ENCODE measurements around the gene LENG9. TPM values are rescaled to one million over a fixed set of nuclear protein-coding genes. Genes with fewer than 3 reads are reported as not detected.
"Not testable (repeated sequence)": the region's sequence is repeated elsewhere in the genome, so short reads cannot be mapped to it uniquely, and the experiment has no call there.

LENG9 gene
- total RNA-seq, 4 donors from 2014 or later: 3.1 to 7.9 (median 4.1) TPM

GRCh38 chr19:54469496-54469934 is 5.9 kb upstream of the LENG9 start:
- peaks cover 42% of the 10 kb centered on the region for H3K4me1 ChIP-seq
- H3K4me3 ChIP-seq: no peak overlapping the region
- 26% methylated on average over 8 of the region's 8 CpGs for WGBS
- no peaks in the 10 kb centered on the region for H3K36me3 ChIP-seq
- no peaks in the 10 kb centered on the region for H3K9me3 ChIP-seq
- DNase-seq (ENCODE audit: low spot score in 2 of 2): peak; percentile 63 to 71
- TF ChIP-seq EP300 (IDR thresholded peaks at IDR 0.05): no peak
- no peak overlapping the region for H3K27ac ChIP-seq
- no peaks in the 10 kb centered on the region for H3K27me3 ChIP-seq

- WGBS: 96% methylated on average over 14 of the region's 14 CpGs
- not testable (repeated sequence) for H3K9me3 ChIP-seq; DNase-seq (ENCODE audit: low spot score in 2 of 2); H3K27me3 ChIP-seq; H3K4me3 ChIP-seq; H3K27ac ChIP-seq
- H3K36me3 ChIP-seq: peaks cover 11% of the 10 kb centered on the region
- peaks cover 58% of the 10 kb centered on the region for H3K4me1 ChIP-seq
Measured at GRCh38 chr19:54466110-54466480, 2.5 kb upstream of the LENG9 start.

GRCh38 chr19:54465426-54466109 is 2.0 kb upstream of the LENG9 start:
- DNase-seq (ENCODE audit: low spot score in 2 of 2): peak; percentile 71 to 80
- H3K36me3 ChIP-seq: peaks cover 17% of the 10 kb centered on the region
- TF ChIP-seq POLR2AphosphoS5 (IDR thresholded peaks at IDR 0.05) (no peak), CTCF (IDR thresholded peaks at IDR 0.05) (no peak)
- H3K9me3 ChIP-seq: no peaks in the 10 kb centered on the region
- H3K27me3 ChIP-seq: no peaks in the 10 kb centered on the region
- H3K4me3 ChIP-seq: peak overlapping the region; percentile 77
- WGBS: 91% methylated on average over 32 of the region's 49 CpGs
- peaks cover 57% of the 10 kb centered on the region for H3K4me1 ChIP-seq
- no peak overlapping the region for H3K27ac ChIP-seq

GRCh38 chr19:54464630-54465425 is 1.2 kb upstream of the LENG9 start:
- H3K27me3 ChIP-seq: no peaks in the 10 kb centered on the region
- TF ChIP-seq POLR2A (IDR thresholded peaks at IDR 0.05) (peak in 1 of 2 donors; percentile 14), CTCF (IDR thresholded peaks at IDR 0.05) (no peak)
- peaks cover 55% of the 10 kb centered on the region for H3K4me1 ChIP-seq
- peak overlapping the region; percentile 99 for H3K27ac ChIP-seq
- H3K36me3 ChIP-seq: peaks cover 24% of the 10 kb centered on the region
- no peaks in the 10 kb centered on the region for H3K9me3 ChIP-seq
- 38% methylated on average over 29 of the region's 87 CpGs for WGBS
- H3K4me3 ChIP-seq: peak overlapping the region; percentile 77
- peak; percentile 95 to 96 for DNase-seq (ENCODE audit: low spot score in 2 of 2)

GRCh38 chr19:54464044-54464629 is 559 bp upstream of the LENG9 start:
- WGBS: under 1% methylated on average over 21 of the region's 26 CpGs
- peaks cover 48% of the 10 kb centered on the region for H3K4me1 ChIP-seq
- DNase-seq (ENCODE audit: low spot score in 2 of 2): peak; percentile 96 to 98
- no peaks in the 10 kb centered on the region for H3K27me3 ChIP-seq
- H3K36me3 ChIP-seq: peaks cover 31% of the 10 kb centered on the region
- H3K4me3 ChIP-seq: peak overlapping the region; percentile 77
- no peak for TF ChIP-seq POLR2A (IDR thresholded peaks at IDR 0.05)
- TF ChIP-seq EP300 (IDR thresholded peaks at IDR 0.05): no peak
- TF ChIP-seq CTCF (IDR thresholded peaks at IDR 0.05): no peak
- no peak for TF ChIP-seq POLR2AphosphoS5 (IDR thresholded peaks at IDR 0.05)
- H3K9me3 ChIP-seq: no peaks in the 10 kb centered on the region
- peak overlapping the region; percentile 99 for H3K27ac ChIP-seq
